K562 (cell line): ENCODE results near the gene CRYBG2. TPM values are rescaled to one million over a fixed set of nuclear protein-coding genes. Genes with fewer than 3 reads are reported as not detected.

Source experiments
- ATAC-seq: fragments of 200-7000 bp; cut with Tn5 transposase; 3 replicates; pipeline ENCODE4 v1.9.1; 2020; ENCODE audit warnings: moderate library complexity
- BruUV-seq: library from RNA; stranded (reverse); fragments of 400-500 nt; replicated peaks from 2 replicates; lab custom pipeline; 2021; lab: Mats Ljungman, UMichigan
- CTCF ChIA-PET: fragments of 300-600 bp; formaldehyde crosslinking; extraction: SDS; loops from one replicate; lab custom pipeline; 2021; ENCODE audit warnings: low intra/inter-chr PET ratio; lab: Yijun Ruan, JAX
- POLR2A ChIA-PET: fragments of 300-600, 350-650 bp; sonication (Branson Sonifier 250); formaldehyde crosslinking; extraction: SDS; loops from one replicate; lab custom pipeline; 2021; ENCODE audit warnings: antibody characterized with exemption, inconsistent platforms; lab: Yijun Ruan, JAX
- DNase-seq, 4 experiments: peaks; one replicate each; pipeline versions ENCODE4 v3.0.0 to v3.0.0-alpha.2; 2011 to 2018; ENCODE audit warnings: low spot score in 3 of 4, mixed read lengths in 3 of 4; ENCODE audit errors: extremely low read depth in 1 of 4
- FAIRE-seq: peaks from 2 replicates; lab custom pipeline; 2011; peaks lifted over from hg19 to GRCh38; lab: Jason Lieb, UNC
- H2AFZ ChIP-seq: 2 replicates; pipeline ENCODE4 v1.6.0; 2011; ENCODE audit warnings: low read depth, low read length, control low read depth, inconsistent platforms
- H3K27ac ChIP-seq: fragments of 200-600 bp; 3 replicates; pipeline ENCODE4 v1.8.0; 2011; ENCODE audit warnings: low read depth, mild to moderate bottlenecking, control low read depth, inconsistent platforms, low read length, moderate library complexity, mixed read lengths; ENCODE audit errors: extremely low read depth
- H3K27me3 ChIP-seq, 2 experiments: fragments of 300-600 bp in 1 of 2; 2 replicates in 1 of 2; 3 replicates in 1 of 2; pipeline versions ENCODE4 v1.6.0 to v1.8.0; 2011; ENCODE audit warnings: inconsistent platforms in 2 of 2, low read length in 2 of 2, mild to moderate bottlenecking in 1 of 2, mixed read lengths in 1 of 2, moderate library complexity in 1 of 2; ENCODE audit not compliant: control insufficient read depth in 2 of 2, insufficient read depth in 2 of 2
- H3K36me3 ChIP-seq: fragments of 300-600 bp; 3 replicates; pipeline ENCODE4 v1.8.0; 2011; ENCODE audit warnings: mild to moderate bottlenecking, low read length, inconsistent platforms; ENCODE audit not compliant: control insufficient read depth, insufficient read depth
- H3K4me1 ChIP-seq, 2 experiments: fragments of 200-600 bp in 1 of 2; replicated peaks in 1 of 2; 2 replicates in 1 of 2; 3 replicates in 1 of 2; pipeline versions ENCODE4 v1.5.1 to v1.8.0; 2011; ENCODE audit warnings: inconsistent platforms in 2 of 2, low read length in 2 of 2, mild to moderate bottlenecking in 1 of 2, mixed read lengths in 1 of 2, moderate library complexity in 1 of 2; ENCODE audit not compliant: control insufficient read depth in 2 of 2, insufficient read depth in 2 of 2
- H3K4me2 ChIP-seq: 2 replicates; pipeline ENCODE4 v1.6.1; 2011; ENCODE audit warnings: low read length, control low read depth, inconsistent platforms, mixed read lengths; ENCODE audit not compliant: insufficient read depth
- H3K4me3 ChIP-seq: fragments of 200-600 bp; sonication (generic), shearing (Covaris generic); 2 replicates; pipeline ENCODE4 v1.5.1; 2016; ENCODE audit warnings: control low read depth, inconsistent platforms
- H3K79me2 ChIP-seq: fragments of 200-600 bp; 3 replicates; pipeline ENCODE4 v1.8.0; 2011; ENCODE audit warnings: low read length, inconsistent platforms; ENCODE audit not compliant: control insufficient read depth, insufficient read depth
- H3K9ac ChIP-seq, 2 experiments: 2 replicates each; pipeline versions ENCODE4 v1.6.0 to v1.6.1; 2011; ENCODE audit warnings: low read depth in 2 of 2, low read length in 2 of 2, control low read depth in 1 of 2, inconsistent platforms in 1 of 2, mild to moderate bottlenecking in 1 of 2, mixed read lengths in 1 of 2; ENCODE audit not compliant: insufficient read depth in 1 of 2
- H3K9me1 ChIP-seq: one replicate; pipeline ENCODE4 v1.6.0; 2011; ENCODE audit warnings: inconsistent platforms, mild to moderate bottlenecking, low read length, moderate library complexity; ENCODE audit not compliant: control insufficient read depth, insufficient read depth
- H3K9me3 ChIP-seq: replicated peaks from 2 replicates; pipeline ENCODE4 v1.5.1; 2011; ENCODE audit warnings: low read depth, low read length, inconsistent platforms; ENCODE audit not compliant: control insufficient read depth, insufficient read depth
- H4K20me1 ChIP-seq: replicated peaks from 2 replicates; pipeline ENCODE4 v1.6.1; 2011; ENCODE audit warnings: low read length, inconsistent platforms, mixed read lengths; ENCODE audit not compliant: control insufficient read depth, insufficient read depth
- ARNT ChIP-seq, 2 experiments: fragments of 450-650 bp; IDR thresholded peaks; 2 replicates each; pipeline ENCODE4 v1.6.1; 2016; ENCODE audit warnings: mild to moderate bottlenecking in 1 of 2
- BCOR ChIP-seq: fragments of 450-650 bp; IDR thresholded peaks from 2 replicates; pipeline ENCODE4 v1.6.1; 2016
- HDAC1 ChIP-seq, 2 experiments: fragments of 450-650 bp; IDR thresholded peaks; 2 replicates each; pipeline ENCODE4 v1.6.1; 2016 to 2017; ENCODE audit warnings: inconsistent platforms in 1 of 2, mild to moderate bottlenecking in 1 of 2, moderate library complexity in 1 of 2
- HDAC2 ChIP-seq: fragments of 450-650 bp; IDR thresholded peaks from 2 replicates; pipeline ENCODE4 v1.6.1; 2016; ENCODE audit warnings: mild to moderate bottlenecking
- HES1 ChIP-seq: fragments of 450-650 bp; IDR thresholded peaks from 2 replicates; pipeline ENCODE4 v1.6.1; 2016; ENCODE audit warnings: low read depth, mild to moderate bottlenecking, moderate library complexity
- KDM1A ChIP-seq, 2 experiments: fragments of 450-650 bp; IDR thresholded peaks; 2 replicates each; pipeline ENCODE4 v1.6.1; 2016; ENCODE audit warnings: mild to moderate bottlenecking in 2 of 2
- MCM5 ChIP-seq: fragments of 450-650 bp; IDR thresholded peaks from 2 replicates; pipeline ENCODE4 v1.6.1; 2016; ENCODE audit warnings: low read depth
- MTA1 ChIP-seq: fragments of 450-650 bp; IDR thresholded peaks from 2 replicates; pipeline ENCODE4 v1.6.1; 2017; ENCODE audit warnings: borderline replicate concordance
- MTA2 ChIP-seq: fragments of 450-650 bp; IDR thresholded peaks from 2 replicates; pipeline ENCODE4 v1.6.1; 2016; ENCODE audit warnings: low read depth
- PHF20 ChIP-seq: fragments of 450-650 bp; IDR thresholded peaks from 2 replicates; pipeline ENCODE4 v1.6.1; 2018; ENCODE audit not compliant: partially characterized antibody
- RAD51 ChIP-seq: fragments of 450-650 bp; IDR thresholded peaks from 2 replicates; pipeline ENCODE4 v1.7.1; 2016; ENCODE audit warnings: low read depth, mild to moderate bottlenecking, borderline replicate concordance
- RBM25 ChIP-seq: fragments of 200-400 bp; formaldehyde crosslinking; IDR thresholded peaks from 2 replicates; pipeline ENCODE4 v1.6.1; 2018; ENCODE audit warnings: low read length, low read depth, moderate library complexity; ENCODE audit not compliant: severe bottlenecking
- RCOR1 ChIP-seq, 2 experiments: IDR thresholded peaks; 2 replicates each; pipeline ENCODE4 v1.6.1; 2012; ENCODE audit warnings: low read depth in 2 of 2, low read length in 2 of 2, borderline replicate concordance in 1 of 2, improper control_type of control experiment in 1 of 2
- SMARCA5 ChIP-seq: fragments of 450-650 bp; IDR thresholded peaks from 2 replicates; pipeline ENCODE4 v1.6.1; 2016
- ZFP36 ChIP-seq: fragments of 150-350 bp; IDR thresholded peaks from 2 replicates; pipeline ENCODE4 v1.6.1; 2018; ENCODE audit warnings: low read length, low read depth; ENCODE audit not compliant: partially characterized antibody
- ZKSCAN3 ChIP-seq: fragments of 250-450 bp; sonication (Bioruptor Pico); IDR thresholded peaks from 2 replicates; pipeline ENCODE4 v1.4.0; 2020
- ZNF140 ChIP-seq: fragments of 250-450 bp; sonication (Bioruptor Pico); IDR thresholded peaks from 2 replicates; pipeline ENCODE4 v1.8.0; 2021; ENCODE audit warnings: moderate library complexity, mild to moderate bottlenecking, inconsistent platforms
- ZNF146 ChIP-seq: IDR thresholded peaks from one replicate; pipeline ENCODE4 v1.6.1; 2018; ENCODE audit warnings: missing compliant biosample characterization; ENCODE audit not compliant: unreplicated experiment
- ZNF263 ChIP-seq: sonication (generic); formaldehyde crosslinking; IDR thresholded peaks from 2 replicates; pipeline ENCODE4 v1.8.0; 2022; ENCODE audit warnings: mild to moderate bottlenecking, missing genetic modification reagents, borderline replicate concordance
- ZNF609 ChIP-seq: sonication (generic); formaldehyde crosslinking; IDR thresholded peaks from 2 replicates; pipeline ENCODE4 v1.8.1; 2023; ENCODE audit warnings: missing genetic modification reagents, mild to moderate bottlenecking, borderline replicate concordance
- ZNF699 ChIP-seq: fragments of 250-450 bp; sonication (Bioruptor Pico); IDR thresholded peaks from 2 replicates; pipeline ENCODE4 v1.8.0; 2021; ENCODE audit warnings: mild to moderate bottlenecking, moderate library complexity; ENCODE audit not compliant: insufficient replicate concordance
- WGBS: fragments of 100-300 bp; shearing (Covaris generic); methylation state at CpG from one replicate; pipeline ENCODE4 v1.1.6; 2016; ENCODE audit warnings: low coverage, mixed read lengths; ENCODE audit not compliant: insufficient coverage; ENCODE audit errors: missing lambda C conversion rate; 5-methylcytosine and 5-hydroxymethylcytosine counted together
- in situ Hi-C: fragments of 300-500 bp; cut with MboI; formaldehyde crosslinking; loops from 4 replicates; pipeline ENCODE4 v1.15.0; 2018; ENCODE audit warnings: inconsistent platforms, mixed read lengths
- intact Hi-C: fragments of 100-400 bp; cut with micrococcal nuclease; formaldehyde crosslinking; loops from 2 replicates; pipeline ENCODE4 v1.14.2; 2022
- polyA plus RNA-seq, 8 experiments: library from polyadenylated mRNA; depleted of rRNA in 4 of 8; stranded (reverse) in 5 of 8; unstranded in 3 of 8; fragments of >200 nt; fragmentation: Nextera tagmentation in 2 of 8; fragmentation: Illumina TruSeq in 1 of 8; extraction: Ambion mirVana in 2 of 8; extraction: Trizol in 1 of 8; gene quantifications; 2 replicates each; pipeline versions ENCODE4 v1.2.1 to v1.2.3, GENCODE V29; 2011 to 2014; ENCODE audit warnings: inconsistent platforms in 1 of 8, missing spikeins in 1 of 8
- total RNA-seq, 7 experiments: library from RNA; depleted of rRNA in 6 of 7; stranded (reverse); fragments of >200 nt in 6 of 7; fragmentation: Illumina TruSeq in 2 of 7; extraction: Trizol in 2 of 7; gene quantifications; 2 replicates each; pipeline versions ENCODE4 v1.2.1 to v1.2.3, GENCODE V29; 2011 to 2021; ENCODE audit warnings: low replicate concordance in 1 of 7

Gene CRYBG2
- total and polyA plus RNA-seq, 9 of the 15 experiments (the other 6 are each of a cell fraction or from before 2014, with no cell fraction given) = 0.39 to 8.5 (median 3.7) TPM

- H3K27ac ChIP-seq = no peak overlapping the region
- ChIA-PET POLR2A (no interaction called here), CTCF (no interaction called here)
- H3K4me1 ChIP-seq = peaks cover 28 to 41% of the 10 kb centered on the region in 2 experiments
- FAIRE-seq = no peak
- H2AFZ ChIP-seq = no peak overlapping the region
- no TSS peak for BruUV-seq
- intact Hi-C loops (no loop called here), in situ Hi-C loops (no loop called here)
- no peaks in the 10 kb centered on the region for H3K79me2 ChIP-seq
- WGBS = 93% methylated on average over 4 of the region's 4 CpGs
- no peak overlapping the region for H3K4me2 ChIP-seq
- no peaks in the 10 kb centered on the region for H3K9me1 ChIP-seq
- no peaks in the 10 kb centered on the region for H4K20me1 ChIP-seq
- no peaks in the 10 kb centered on the region for H3K36me3 ChIP-seq
- DNase-seq = no peak
- H3K9me3 ChIP-seq = peaks cover under 1% of the 10 kb centered on the region; the same call in 1 of the 2 replicates
- H3K9ac ChIP-seq = no peak overlapping the region
- no peak overlapping the region for H3K4me3 ChIP-seq
- no peak for ATAC-seq
- H3K27me3 ChIP-seq = no peaks in the 10 kb centered on the region
- TF ChIP-seq HDAC1 (IDR thresholded peaks at IDR 0.05) (0 out of 4 replicates have a peak, but pooled peaks of 1 of the 2 experiments have one; percentile 19), ZNF609 (CRISPR knock-in tag) (no peak), ZKSCAN3 (CRISPR knock-in tag) (no peak), HDAC2 (peak; percentile 32; the same call in 1 of the 2 replicates), MCM5 (no peak), SMARCA5 (peak; percentile 43; the same call in 1 of the 2 replicates), ZNF140 (CRISPR knock-in tag) (no peak), ZNF263 (no peak), MTA2 (no peak), PHF20 (peak; percentile 23), ZFP36 (no peak), MTA1 (no peak), RCOR1 (IDR thresholded peaks at IDR 0.05; ENCODE audit: borderline replicate concordance in 1 of 2, low read depth in 2 of 2, low read length in 2 of 2) (0 out of 4 replicates have a peak, but pooled peaks of 1 of the 2 experiments have one; percentile 12), ARNT (IDR thresholded peaks at IDR 0.05) (0 out of 4 replicates have a peak, but pooled peaks of 1 of the 2 experiments have one; percentile 35), RBM25 (peak; percentile 55), KDM1A (IDR thresholded peaks at IDR 0.05) (peak; percentile 43 to 74), HES1 (no peak), ZNF699 (CRISPR knock-in tag) (no peak), RAD51 (no peak), ZNF146 (peak; percentile 100), BCOR (peak; percentile 88)
These were observed 22.1 kb upstream of the CRYBG2 start for GRCh38 chr1:26376050-26376449.
